ENCODE measurements around the gene UPF1.

Gene UPF1

GRCh38 chr19:18840288-18841267 is 8.8 kb downstream of the UPF1 start:
- no peak for DNase-seq

GRCh38 chr19:18841400-18841799 is 9.6 kb downstream of the UPF1 start:
- DNase-seq, result no peak

GRCh38 chr19:18842166-18842565 is 10.4 kb downstream of the UPF1 start:
- DNase-seq, result no peak

DNA sequence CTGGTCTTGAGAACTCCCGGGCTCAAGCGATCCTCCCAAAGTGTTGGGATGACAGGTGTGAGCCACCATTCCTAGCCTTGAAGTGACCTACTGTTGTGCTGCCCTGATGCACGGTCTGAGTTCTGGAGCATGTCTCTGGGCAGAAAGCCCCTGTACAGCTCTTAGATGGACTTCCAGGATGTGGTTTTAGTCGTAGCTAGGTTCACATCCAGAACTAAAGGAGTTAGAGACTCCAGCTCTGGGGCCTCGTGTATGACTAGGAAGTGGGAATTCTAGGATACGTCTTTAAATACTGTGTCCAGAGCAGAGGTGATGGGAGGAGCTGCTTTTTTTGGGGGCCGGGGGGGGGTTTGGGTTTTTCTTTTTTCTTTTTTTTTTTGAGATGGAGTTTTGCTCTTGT is 12.2 kb downstream of the UPF1 start:
- DNase-seq, result no peak

GRCh38 chr19:18844806-18845329 is 13.1 kb downstream of the UPF1 start:
- no peak for DNase-seq

DNA sequence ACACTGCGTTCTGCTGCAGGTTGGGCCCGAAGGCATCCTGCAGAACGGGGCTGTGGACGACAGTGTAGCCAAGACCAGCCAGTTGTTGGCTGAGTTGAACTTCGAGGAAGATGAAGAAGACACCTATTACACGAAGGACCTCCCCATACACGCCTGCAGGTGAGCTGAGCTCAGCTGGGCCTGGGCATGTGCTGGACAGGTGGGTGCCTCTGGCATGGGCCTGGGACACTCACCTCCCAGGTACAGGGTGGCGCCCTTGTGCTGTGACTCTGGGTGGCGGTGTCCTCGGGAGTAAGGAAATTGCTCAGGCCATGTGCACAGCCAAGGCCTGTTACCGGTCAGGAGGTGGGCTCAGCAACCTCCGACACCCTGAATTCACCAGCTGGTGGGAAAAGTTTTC is 14.2 kb downstream of the UPF1 start:
- DNase-seq, result no peak

DNA sequence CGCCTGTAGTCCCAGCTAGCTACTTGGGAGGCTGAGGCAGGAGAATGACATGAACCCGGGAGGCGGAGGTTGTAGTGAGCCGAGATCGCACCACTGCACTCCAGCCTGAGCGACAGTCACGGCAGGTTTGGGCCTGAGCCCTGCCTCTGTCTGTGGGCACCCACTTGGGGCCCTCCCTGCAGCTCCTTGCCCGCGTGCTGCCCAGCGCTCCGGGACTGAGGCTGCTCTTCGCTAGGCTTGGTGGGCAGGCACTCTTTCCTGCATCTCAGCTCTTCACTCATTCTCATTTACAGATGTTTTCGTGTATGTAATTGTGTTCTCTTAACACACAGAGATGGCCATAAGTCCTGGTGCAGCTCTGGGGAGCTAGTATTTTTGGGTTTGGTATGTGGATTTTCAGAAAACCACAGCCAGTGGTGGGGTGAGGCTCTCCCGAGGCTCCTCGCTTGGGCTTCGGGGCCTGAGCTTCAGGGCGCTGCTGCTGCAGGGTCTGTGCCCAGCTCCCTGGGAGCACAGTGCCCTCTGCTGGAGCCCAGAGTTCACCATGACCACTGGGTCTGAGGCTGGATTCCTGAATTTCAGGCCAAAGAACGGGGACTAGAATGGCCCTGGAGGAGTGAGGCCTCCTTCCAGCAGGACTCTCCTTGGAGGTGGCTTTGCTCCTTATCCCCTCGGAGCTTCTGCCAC is 15.2 kb downstream of the UPF1 start:
- DNase-seq, result peak; percentile 67

DNA sequence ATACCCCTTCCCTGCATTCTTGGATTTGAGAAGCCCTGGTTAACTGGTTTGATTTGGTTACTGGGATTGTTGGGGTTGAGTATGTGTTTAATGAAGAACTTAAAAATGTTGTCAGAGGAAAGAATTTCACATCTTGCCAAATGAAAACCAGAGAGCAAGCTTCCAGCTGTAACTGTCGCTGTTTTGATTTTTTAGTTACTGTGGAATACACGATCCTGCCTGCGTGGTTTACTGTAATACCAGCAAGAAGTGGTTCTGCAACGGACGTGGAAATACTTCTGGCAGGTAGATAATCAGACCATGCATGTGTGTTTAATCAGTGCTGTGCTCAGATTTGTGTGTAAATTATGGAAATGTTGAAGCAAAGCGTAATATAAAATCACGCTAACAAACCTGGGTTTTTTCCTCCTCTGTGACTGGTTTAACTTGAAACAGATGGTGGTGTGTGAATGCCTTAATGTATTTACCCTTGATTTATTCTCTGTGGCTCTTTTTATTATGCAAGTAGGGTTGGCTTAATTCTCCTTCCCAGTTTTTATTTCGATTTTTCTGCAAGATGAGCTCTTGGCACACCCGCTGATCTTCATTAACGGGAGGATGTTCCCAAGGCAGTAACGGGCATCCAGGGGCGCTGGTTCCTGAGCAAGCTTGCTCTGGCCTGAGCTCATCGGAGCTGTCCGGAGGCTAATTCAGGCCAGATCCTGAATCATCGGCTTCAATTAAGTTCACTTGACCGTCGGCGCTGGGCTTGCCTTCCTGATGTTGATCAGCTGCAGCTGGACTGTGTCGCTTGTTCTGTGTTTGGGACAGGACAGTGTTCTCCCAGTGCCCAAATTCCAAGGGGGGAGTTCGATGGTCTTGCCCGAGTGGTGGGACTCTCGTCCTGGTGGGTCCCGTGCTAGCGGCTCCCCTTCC is 16.0 kb downstream of the UPF1 start:
- no peak for DNase-seq

- DNase-seq, result no peak
These were observed 17.3 kb downstream of the UPF1 start for GRCh38 chr19:18848878-18849661.

DNA sequence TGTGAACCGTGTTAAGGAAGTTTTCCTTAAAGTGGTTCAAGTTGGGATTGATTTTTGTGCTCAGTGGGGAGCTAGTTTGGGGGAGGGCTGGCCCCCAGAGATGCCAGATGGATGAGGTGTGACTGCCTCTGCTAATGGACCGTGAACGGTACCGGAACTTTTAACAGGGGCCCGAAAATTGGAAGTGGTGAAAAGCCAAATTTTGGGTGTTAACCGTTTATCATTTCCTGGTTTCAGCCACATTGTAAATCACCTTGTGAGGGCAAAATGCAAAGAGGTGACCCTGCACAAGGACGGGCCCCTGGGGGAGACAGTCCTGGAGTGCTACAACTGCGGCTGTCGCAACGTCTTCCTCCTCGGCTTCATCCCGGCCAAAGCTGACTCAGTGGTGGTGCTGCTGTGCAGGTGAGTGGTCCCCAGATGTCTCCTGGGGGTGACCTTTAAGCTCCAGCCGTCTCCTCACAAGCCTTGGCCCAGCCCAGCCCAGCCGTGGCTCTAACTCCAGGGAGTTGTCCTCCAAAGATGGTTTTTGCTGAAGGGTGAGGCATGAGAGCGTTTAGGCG is 18.2 kb downstream of the UPF1 start:
- no peak for DNase-seq

- DNase-seq, result no peak
These were observed 19.0 kb downstream of the UPF1 start for GRCh38 chr19:18850471-18851375.

DNA sequence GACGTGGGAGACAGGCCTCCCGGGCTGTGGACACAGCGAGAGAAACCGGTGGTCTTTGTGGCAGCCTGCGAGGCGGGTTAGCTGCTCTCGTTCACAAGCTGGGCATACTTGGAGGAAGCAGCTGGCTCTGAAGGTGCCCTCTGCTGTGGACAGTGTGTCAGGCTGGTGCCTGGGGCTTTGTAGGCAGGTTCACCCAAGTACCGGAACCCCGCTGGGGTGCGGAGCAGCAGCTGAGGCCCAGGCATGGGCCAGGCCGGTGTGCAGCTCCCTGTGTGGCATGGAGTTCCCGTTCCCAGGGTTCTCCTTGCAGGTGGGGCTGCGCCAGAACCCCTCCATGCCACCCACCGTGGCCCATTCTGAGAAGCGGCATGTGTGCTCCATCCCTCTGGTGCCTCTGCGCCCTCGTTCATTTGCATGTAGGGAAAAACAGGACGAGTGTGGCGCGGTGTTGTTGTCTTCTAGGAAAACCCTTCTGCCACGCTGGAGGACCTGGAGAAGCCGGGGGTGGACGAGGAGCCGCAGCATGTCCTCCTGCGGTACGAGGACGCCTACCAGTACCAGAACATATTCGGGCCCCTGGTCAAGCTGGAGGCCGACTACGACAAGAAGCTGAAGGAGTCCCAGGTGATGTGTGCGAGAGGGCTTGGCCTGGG is 20.0 kb downstream of the UPF1 start:
- no peak for DNase-seq

DNA sequence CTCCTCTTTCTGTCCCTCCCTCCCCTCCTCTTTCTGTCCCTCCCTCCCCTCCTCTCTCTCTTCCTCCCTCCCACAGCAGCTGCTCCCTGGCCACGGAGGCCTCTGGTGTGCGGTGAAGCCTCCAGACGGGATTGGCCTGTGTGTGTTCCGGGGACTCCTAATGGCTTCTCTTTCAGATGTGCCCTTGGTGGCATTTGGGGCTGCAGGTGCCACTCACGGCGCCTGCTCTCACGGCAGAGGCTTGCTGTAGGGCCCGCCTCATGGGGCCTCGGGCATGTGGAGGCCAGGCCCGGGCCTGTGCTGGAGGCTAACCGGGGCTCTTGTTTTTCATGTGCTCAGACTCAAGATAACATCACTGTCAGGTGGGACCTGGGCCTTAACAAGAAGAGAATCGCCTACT is 20.9 kb downstream of the UPF1 start:
- DNase-seq, result no peak

- no peak for DNase-seq
These were observed 22.1 kb downstream of the UPF1 start for GRCh38 chr19:18853755-18854427.

DNA sequence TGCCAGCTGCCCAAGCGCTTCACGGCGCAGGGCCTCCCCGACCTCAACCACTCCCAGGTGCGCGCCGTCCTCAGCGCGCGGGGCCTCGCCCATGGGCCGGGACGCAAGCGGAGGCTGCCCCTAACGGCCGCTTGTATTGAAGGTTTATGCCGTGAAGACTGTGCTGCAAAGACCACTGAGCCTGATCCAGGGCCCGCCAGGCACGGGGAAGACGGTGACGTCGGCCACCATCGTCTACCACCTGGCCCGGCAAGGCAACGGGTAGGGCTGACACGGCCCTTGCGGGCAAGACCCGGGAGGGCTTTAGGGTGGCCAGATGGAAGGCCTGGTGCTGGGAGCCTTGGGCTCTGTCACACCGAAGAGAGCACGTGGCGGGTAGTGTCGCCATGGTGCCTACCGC is 23.2 kb downstream of the UPF1 start:
- DNase-seq, result no peak

- DNase-seq, result no peak
These were observed 24.1 kb downstream of the UPF1 start for GRCh38 chr19:18855647-18856384.

- DNase-seq, result no peak
These were observed 24.8 kb downstream of the UPF1 start for GRCh38 chr19:18856385-18857126.

GRCh38 chr19:18857223-18857622 is 25.5 kb downstream of the UPF1 start:
- no peak for DNase-seq

Data from hematopoietic multipotent progenitor cell treated with erythropoietin and hydrocortisone succinate and interleukin-3 and kit ligand, for 8 days (in vitro differentiated cells).